ENCODE results near the gene RPN2.
A peak's percentile ranks its signal among the peaks of the same experiment; 100 is the strongest.

Gene RPN2

GRCh38 chr20:37274851-37275524, 95.9 kb downstream of the RPN2 start:
- no peaks in the 10 kb centered on the region for H3K36me3 ChIP-seq (ENCODE audit: control insufficient read depth in 1 of 2, insufficient read depth in 2 of 2, low read length in 2 of 2)
- no peak overlapping the region for H3K27ac ChIP-seq (ENCODE audit: low read depth, low read length)
- peaks cover 10 to 15% of the 10 kb centered on the region in 2 donors for H3K4me1 ChIP-seq (ENCODE audit: control insufficient read depth in 1 of 2, insufficient read depth in 2 of 2, low read length in 2 of 2)
- H3K9me3 ChIP-seq (ENCODE audit: control insufficient read depth in 1 of 2, low read length in 2 of 2): no peaks in the 10 kb centered on the region
- H3K4me3 ChIP-seq (ENCODE audit: low read depth in 1 of 2, low read length in 2 of 2): no peak overlapping the region
- no peaks in the 10 kb centered on the region for H3K27me3 ChIP-seq (ENCODE audit: control insufficient read depth in 1 of 2, insufficient read depth in 2 of 2, low read length in 2 of 2)
- H3K9ac ChIP-seq (ENCODE audit: low read depth in 1 of 2, low read length in 2 of 2): no peak overlapping the region

GRCh38 chr20:37276494-37277252, 97.5 kb downstream of the RPN2 start:
- peak overlapping the region; percentile 14 to 48 for H3K4me3 ChIP-seq (ENCODE audit: low read depth in 1 of 2, low read length in 2 of 2)
- H3K9me3 ChIP-seq (ENCODE audit: control insufficient read depth in 1 of 2, low read length in 2 of 2): no peaks in the 10 kb centered on the region
- no peaks in the 10 kb centered on the region for H3K36me3 ChIP-seq (ENCODE audit: control insufficient read depth in 1 of 2, insufficient read depth in 2 of 2, low read length in 2 of 2)
- peaks cover 10% of the 10 kb centered on the region in 2 donors for H3K4me1 ChIP-seq (ENCODE audit: control insufficient read depth in 1 of 2, insufficient read depth in 2 of 2, low read length in 2 of 2)
- peak overlapping the region in 1 of 2 donors; percentile 25 for H3K9ac ChIP-seq (ENCODE audit: low read depth in 1 of 2, low read length in 2 of 2)
- H3K27me3 ChIP-seq (ENCODE audit: control insufficient read depth in 1 of 2, insufficient read depth in 2 of 2, low read length in 2 of 2): no peaks in the 10 kb centered on the region
- H3K27ac ChIP-seq (ENCODE audit: low read depth, low read length): no peak overlapping the region

- H3K9me3 ChIP-seq (ENCODE audit: control insufficient read depth in 1 of 2, low read length in 2 of 2): no peaks in the 10 kb centered on the region
- H3K4me1 ChIP-seq (ENCODE audit: control insufficient read depth in 1 of 2, insufficient read depth in 2 of 2, low read length in 2 of 2): peaks cover 10 to 13% of the 10 kb centered on the region in 2 donors
- peak overlapping the region; percentile 14 to 48 for H3K4me3 ChIP-seq (ENCODE audit: low read depth in 1 of 2, low read length in 2 of 2)
- H3K27me3 ChIP-seq (ENCODE audit: control insufficient read depth in 1 of 2, insufficient read depth in 2 of 2, low read length in 2 of 2): no peaks in the 10 kb centered on the region
- no peaks in the 10 kb centered on the region for H3K36me3 ChIP-seq (ENCODE audit: control insufficient read depth in 1 of 2, insufficient read depth in 2 of 2, low read length in 2 of 2)
- peak overlapping the region in 1 of 2 donors; percentile 25 for H3K9ac ChIP-seq (ENCODE audit: low read depth in 1 of 2, low read length in 2 of 2)
- H3K27ac ChIP-seq (ENCODE audit: low read depth, low read length): no peak overlapping the region
Measured at GRCh38 chr20:37277253-37277593, 98.1 kb downstream of the RPN2 start.

GRCh38 chr20:37278966-37279590, 99.9 kb downstream of the RPN2 start:
- no peak overlapping the region for H3K27ac ChIP-seq (ENCODE audit: low read depth, low read length)
- no peaks in the 10 kb centered on the region for H3K27me3 ChIP-seq (ENCODE audit: control insufficient read depth in 1 of 2, insufficient read depth in 2 of 2, low read length in 2 of 2)
- H3K9ac ChIP-seq (ENCODE audit: low read depth in 1 of 2, low read length in 2 of 2): no peak overlapping the region
- H3K4me1 ChIP-seq (ENCODE audit: control insufficient read depth in 1 of 2, insufficient read depth in 2 of 2, low read length in 2 of 2): peaks cover 19 to 30% of the 10 kb centered on the region in 2 donors
- no peak overlapping the region for H3K4me3 ChIP-seq (ENCODE audit: low read depth in 1 of 2, low read length in 2 of 2)
- H3K9me3 ChIP-seq (ENCODE audit: control insufficient read depth in 1 of 2, low read length in 2 of 2): no peaks in the 10 kb centered on the region
- H3K36me3 ChIP-seq (ENCODE audit: control insufficient read depth in 1 of 2, insufficient read depth in 2 of 2, low read length in 2 of 2): no peaks in the 10 kb centered on the region

DNA sequence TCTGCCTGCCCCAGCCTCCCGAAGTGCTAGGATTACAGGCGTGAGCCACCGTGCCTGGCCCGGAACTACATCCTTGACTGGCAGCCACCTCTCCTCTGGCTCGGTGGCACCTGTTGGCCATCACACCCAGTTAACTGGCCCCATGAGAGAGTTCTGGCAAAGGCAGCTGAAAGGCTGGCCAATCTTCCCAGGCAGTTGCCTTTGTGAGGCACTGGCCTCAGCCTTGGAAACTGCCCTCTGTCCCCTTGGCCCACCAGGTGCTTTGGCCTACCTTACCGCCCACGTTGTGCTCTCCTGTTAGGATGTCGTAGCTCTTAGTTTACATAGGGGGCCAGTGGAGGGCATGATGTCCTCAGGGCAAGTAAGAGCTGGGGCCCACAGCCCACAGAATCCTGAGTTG, 100.7 kb downstream of the RPN2 start:
- Histone ChIP-seq H3K4me3 (ENCODE audit: low read depth in 1 of 2, low read length in 2 of 2) (no peak overlapping the region), H3K27ac (ENCODE audit: low read depth, low read length) (no peak overlapping the region), H3K9ac (ENCODE audit: low read depth in 1 of 2, low read length in 2 of 2) (no peak overlapping the region), H3K9me3 (ENCODE audit: control insufficient read depth in 1 of 2, low read length in 2 of 2) (no peaks in the 10 kb centered on the region), H3K27me3 (ENCODE audit: control insufficient read depth in 1 of 2, insufficient read depth in 2 of 2, low read length in 2 of 2) (no peaks in the 10 kb centered on the region), H3K4me1 (ENCODE audit: control insufficient read depth in 1 of 2, insufficient read depth in 2 of 2, low read length in 2 of 2) (peaks cover 19 to 31% of the 10 kb centered on the region in 2 donors), H3K36me3 (ENCODE audit: control insufficient read depth in 1 of 2, insufficient read depth in 2 of 2, low read length in 2 of 2) (no peaks in the 10 kb centered on the region)

DNA sequence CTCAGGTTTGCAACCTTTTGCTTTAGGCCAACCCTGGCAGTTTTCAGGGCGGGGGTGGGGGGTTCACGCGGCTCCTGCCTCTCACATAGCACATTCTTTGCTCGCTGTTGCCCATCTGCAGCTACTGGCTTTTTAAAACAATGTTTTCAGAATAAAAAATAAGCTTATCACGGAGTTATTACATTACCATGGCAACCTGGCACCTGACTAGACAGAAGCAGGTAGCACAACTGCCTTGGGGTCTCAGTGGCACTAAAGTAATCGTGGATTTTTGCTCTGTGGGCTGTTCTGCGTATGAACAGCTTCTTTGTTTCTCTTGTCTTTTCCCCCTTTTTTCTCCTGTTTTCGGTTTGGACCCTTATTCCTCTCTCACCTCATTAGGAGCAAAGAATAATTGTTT, 101.3 kb downstream of the RPN2 start:
- Histone ChIP-seq H3K9ac (ENCODE audit: low read depth in 1 of 2, low read length in 2 of 2) (no peak overlapping the region), H3K36me3 (ENCODE audit: control insufficient read depth in 1 of 2, insufficient read depth in 2 of 2, low read length in 2 of 2) (no peaks in the 10 kb centered on the region), H3K4me3 (ENCODE audit: low read depth in 1 of 2, low read length in 2 of 2) (no peak overlapping the region), H3K27ac (ENCODE audit: low read depth, low read length) (no peak overlapping the region), H3K9me3 (ENCODE audit: control insufficient read depth in 1 of 2, low read length in 2 of 2) (no peaks in the 10 kb centered on the region), H3K27me3 (ENCODE audit: control insufficient read depth in 1 of 2, insufficient read depth in 2 of 2, low read length in 2 of 2) (no peaks in the 10 kb centered on the region), H3K4me1 (ENCODE audit: control insufficient read depth in 1 of 2, insufficient read depth in 2 of 2, low read length in 2 of 2) (peaks cover 19 to 31% of the 10 kb centered on the region in 2 donors)

- Histone ChIP-seq H3K36me3 (ENCODE audit: control insufficient read depth in 1 of 2, insufficient read depth in 2 of 2, low read length in 2 of 2) (no peaks in the 10 kb centered on the region), H3K9ac (ENCODE audit: low read depth in 1 of 2, low read length in 2 of 2) (no peak overlapping the region), H3K9me3 (ENCODE audit: control insufficient read depth in 1 of 2, low read length in 2 of 2) (no peaks in the 10 kb centered on the region), H3K27ac (ENCODE audit: low read depth, low read length) (no peak overlapping the region), H3K4me3 (ENCODE audit: low read depth in 1 of 2, low read length in 2 of 2) (no peak overlapping the region), H3K4me1 (ENCODE audit: control insufficient read depth in 1 of 2, insufficient read depth in 2 of 2, low read length in 2 of 2) (peaks cover 17 to 27% of the 10 kb centered on the region in 2 donors), H3K27me3 (ENCODE audit: control insufficient read depth in 1 of 2, insufficient read depth in 2 of 2, low read length in 2 of 2) (no peaks in the 10 kb centered on the region)
Measured at GRCh38 chr20:37282556-37282955, 103.4 kb downstream of the RPN2 start.

DNA sequence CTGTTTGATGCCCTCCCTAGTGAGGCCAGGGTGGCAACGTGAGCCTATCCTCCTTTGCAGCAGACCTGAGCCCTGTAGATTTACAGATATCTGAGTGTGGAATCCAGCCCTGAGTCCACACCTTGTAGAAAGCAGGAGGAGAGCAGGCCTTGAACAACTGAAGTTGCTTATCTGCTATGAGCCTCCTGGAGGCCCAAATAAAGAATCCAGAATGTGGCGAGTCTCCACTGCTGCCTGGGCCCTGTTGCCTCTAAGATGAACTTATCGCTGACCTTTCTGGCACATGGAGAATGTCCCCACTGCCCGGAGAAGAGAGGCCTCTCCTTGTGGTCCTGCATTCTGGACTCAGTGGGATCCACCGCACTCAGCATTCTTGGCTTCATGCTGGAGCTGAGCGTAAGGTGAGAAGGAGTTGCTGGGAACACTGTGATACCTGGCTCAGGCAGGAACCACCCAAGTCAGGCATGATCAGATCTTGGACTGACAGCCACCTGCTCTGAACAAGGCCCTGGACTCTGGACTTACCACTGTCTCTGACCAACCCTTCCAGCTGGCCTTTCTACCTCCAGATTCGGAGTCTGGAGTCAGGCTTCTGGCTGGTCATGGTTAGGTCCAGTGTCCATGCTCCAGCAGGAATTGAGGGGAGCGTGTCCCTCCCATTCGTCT, 104.5 kb downstream of the RPN2 start:
- Histone ChIP-seq H3K27ac (ENCODE audit: low read depth, low read length) (no peak overlapping the region), H3K27me3 (ENCODE audit: control insufficient read depth in 1 of 2, insufficient read depth in 2 of 2, low read length in 2 of 2) (no peaks in the 10 kb centered on the region), H3K9ac (ENCODE audit: low read depth in 1 of 2, low read length in 2 of 2) (no peak overlapping the region), H3K36me3 (ENCODE audit: control insufficient read depth in 1 of 2, insufficient read depth in 2 of 2, low read length in 2 of 2) (no peaks in the 10 kb centered on the region), H3K9me3 (ENCODE audit: control insufficient read depth in 1 of 2, low read length in 2 of 2) (no peaks in the 10 kb centered on the region), H3K4me1 (ENCODE audit: control insufficient read depth in 1 of 2, insufficient read depth in 2 of 2, low read length in 2 of 2) (peaks cover 20 to 27% of the 10 kb centered on the region in 2 donors), H3K4me3 (ENCODE audit: low read depth in 1 of 2, low read length in 2 of 2) (no peak overlapping the region)

DNA sequence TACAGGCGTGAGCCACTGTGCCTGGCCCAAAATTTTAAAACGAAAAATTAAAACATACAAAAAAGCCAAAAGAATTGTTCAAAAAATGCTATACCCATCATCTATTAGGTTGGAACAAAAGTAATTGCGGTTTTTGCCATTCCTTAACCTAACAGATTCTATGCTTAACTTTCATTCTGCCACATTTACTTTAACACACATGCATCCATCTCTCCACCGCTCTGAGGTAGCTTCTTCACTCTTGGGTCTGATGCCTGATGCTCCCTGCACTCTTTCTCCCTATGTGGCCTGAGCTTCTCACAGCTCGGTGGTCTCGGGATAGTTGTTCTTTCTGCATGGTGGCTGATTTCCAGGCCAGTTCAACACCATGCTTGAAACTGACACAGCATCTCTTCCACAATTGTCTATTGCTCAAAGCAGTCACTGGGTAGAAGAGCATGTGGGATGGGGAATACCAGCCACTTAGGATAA, 105.6 kb downstream of the RPN2 start:
- Histone ChIP-seq H3K36me3 (ENCODE audit: control insufficient read depth in 1 of 2, insufficient read depth in 2 of 2, low read length in 2 of 2) (no peaks in the 10 kb centered on the region), H3K9ac (ENCODE audit: low read depth in 1 of 2, low read length in 2 of 2) (no peak overlapping the region), H3K27ac (ENCODE audit: low read depth, low read length) (no peak overlapping the region), H3K9me3 (ENCODE audit: control insufficient read depth in 1 of 2, low read length in 2 of 2) (no peaks in the 10 kb centered on the region), H3K4me3 (ENCODE audit: low read depth in 1 of 2, low read length in 2 of 2) (no peak overlapping the region), H3K27me3 (ENCODE audit: control insufficient read depth in 1 of 2, insufficient read depth in 2 of 2, low read length in 2 of 2) (no peaks in the 10 kb centered on the region), H3K4me1 (ENCODE audit: control insufficient read depth in 1 of 2, insufficient read depth in 2 of 2, low read length in 2 of 2) (peaks cover 24 to 27% of the 10 kb centered on the region in 2 donors)
